Body of pancreas (tissue), 4 donors: ENCODE measurements around the gene OR6N1. TPM values are rescaled to one million over a fixed set of nuclear protein-coding genes. Genes with fewer than 3 reads are reported as not detected.

ENCODE experiments used
- ATAC-seq: fragments of 150-250 bp; one replicate; pipeline ENCODE4 v1.9.1; 2016
- DNase-seq, 4 donors: peaks; one replicate each; pipeline ENCODE4 v3.0.0-alpha.2; 2019
- H3K27ac ChIP-seq, 4 donors: fragments of 200-600 bp; sonication (generic); 1 replicate in 3 of 4; 2 replicates in 1 of 4; pipeline versions ENCODE4 v1.5.1 to v1.6.1; 2016 to 2019; ENCODE audit warnings: mild to moderate bottlenecking in 1 of 4, mixed read lengths in 1 of 4, moderate library complexity in 1 of 4
- H3K27me3 ChIP-seq, 2 donors: fragments of 200-600 bp; sonication (generic); one replicate each; pipeline ENCODE4 v1.6.0; 2016; ENCODE audit warnings: mild to moderate bottlenecking in 1 of 2
- H3K36me3 ChIP-seq, 2 donors: fragments of 200-600 bp; sonication (generic); replicated peaks in 1 of 2; 2 replicates each; pipeline ENCODE4 v1.5.1; 2016; ENCODE audit warnings: low read depth in 2 of 2; ENCODE audit not compliant: insufficient read depth in 1 of 2
- H3K4me1 ChIP-seq: fragments of 200-600 bp; sonication (generic); one replicate; pipeline ENCODE4 v1.6.0; 2016
- H3K4me3 ChIP-seq, 2 donors: fragments of 200-600 bp; sonication (generic); 1 replicate in 1 of 2; 2 replicates in 1 of 2; pipeline ENCODE4 v1.5.1; 2016 to 2019
- H3K9me3 ChIP-seq, 3 donors: fragments of 200-600 bp; sonication (generic); 1 replicate in 2 of 3; 2 replicates in 1 of 3; pipeline ENCODE4 v1.5.1; 2016
- CTCF ChIP-seq, 7 experiments: fragments of 450-650 bp in 4 of 7; fragments of 200-600 bp in 3 of 7; sonication (generic) in 3 of 7; IDR thresholded peaks; one replicate each; pipeline ENCODE4 v1.5.1; 2016 to 2019; ENCODE audit warnings: antibody characterized with exemption in 7 of 7
- POLR2A ChIP-seq, 3 donors: fragments of 450-650 bp; IDR thresholded peaks; one replicate each; pipeline ENCODE4 v1.6.1; 2016; ENCODE audit warnings: antibody characterized with exemption in 3 of 3, mild to moderate bottlenecking in 2 of 3
- WGBS, 2 donors: methylation state at CpG; one replicate each; pipeline ENCODE4 v1.1.5; 2017; 5-methylcytosine and 5-hydroxymethylcytosine counted together
- intact Hi-C: fragments of 100-400 bp; cut with DNase I; formaldehyde crosslinking; loops from one replicate; pipeline ENCODE4 v1.15.1; 2023
- total RNA-seq, 2 donors: library from RNA; depleted of rRNA; stranded (reverse); fragments of >200 nt; gene quantifications; one replicate each; pipeline ENCODE4 v1.1.0, GENCODE V29; 2016

OR6N1 gene
- total RNA-seq, 2 donors from 2014 or later = not detected

DNA sequence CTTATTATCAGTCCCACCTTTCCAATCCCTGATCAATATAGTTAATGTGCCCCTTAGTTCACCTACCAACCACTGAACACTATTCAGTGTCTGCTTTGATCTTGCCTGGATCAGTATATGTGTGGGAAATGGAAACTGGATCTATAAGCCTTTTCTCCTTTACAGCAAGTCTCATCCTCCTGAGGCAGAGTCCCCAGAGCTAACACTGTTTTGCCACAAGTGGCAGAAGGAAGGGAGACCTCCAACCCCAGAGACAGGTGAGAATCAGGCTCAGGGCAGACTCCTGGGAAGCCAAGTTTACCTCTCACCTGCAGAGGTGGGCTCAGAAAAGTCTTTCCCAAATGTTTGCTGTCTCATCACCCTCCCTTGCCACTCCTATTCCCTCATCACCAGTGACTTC, 9.1 kb upstream of the OR6N1 start, which contains the start of gene OR6N2:
Gene OR6N2, minus strand, starts transcription at position 101 of the 400 bp plus-strand sequence. CDS start 3,569 bp downstream, outside the sequence.
- H3K27me3 ChIP-seq = no peaks in the 10 kb centered on the region
- no peaks in the 10 kb centered on the region for H3K36me3 ChIP-seq
- intact Hi-C loops = no loop called here
- ATAC-seq (no peak), DNase-seq (no peak)
- no peak within 1 kb of the TSS for H3K27ac ChIP-seq
- no peaks in the 10 kb centered on the region for H3K4me1 ChIP-seq
- H3K4me3 ChIP-seq = no peak within 1 kb of the TSS
- no peaks in the 10 kb centered on the region for H3K9me3 ChIP-seq
- TF ChIP-seq CTCF (IDR thresholded peaks at IDR 0.05) = no peak
- TF ChIP-seq POLR2A (IDR thresholded peaks at IDR 0.05) = no peak

- TF ChIP-seq CTCF (IDR thresholded peaks at IDR 0.05) (no peak), POLR2A (IDR thresholded peaks at IDR 0.05) (no peak)
- intact Hi-C loops = no loop called here
- Histone ChIP-seq H3K4me1 (no peaks in the 10 kb centered on the region), H3K36me3 (no peaks in the 10 kb centered on the region), H3K27me3 (no peaks in the 10 kb centered on the region), H3K4me3 (no peak within 1 kb of the TSS), H3K9me3 (no peaks in the 10 kb centered on the region), H3K27ac (no peak within 1 kb of the TSS)
- no peak for DNase-seq
- WGBS, 2 donors = 53 to 59% methylated on average over 2 of the region's 2 CpGs
- ATAC-seq = no peak
Measured at GRCh38 chr1:158754420-158754819, 17.6 kb downstream of the OR6N1 start, which contains the start of gene OR6K6. Gene OR6K6, plus strand, starts transcription at chr1:158754720. Its CDS starts 168 bp downstream, at chr1:158754888.

DNA sequence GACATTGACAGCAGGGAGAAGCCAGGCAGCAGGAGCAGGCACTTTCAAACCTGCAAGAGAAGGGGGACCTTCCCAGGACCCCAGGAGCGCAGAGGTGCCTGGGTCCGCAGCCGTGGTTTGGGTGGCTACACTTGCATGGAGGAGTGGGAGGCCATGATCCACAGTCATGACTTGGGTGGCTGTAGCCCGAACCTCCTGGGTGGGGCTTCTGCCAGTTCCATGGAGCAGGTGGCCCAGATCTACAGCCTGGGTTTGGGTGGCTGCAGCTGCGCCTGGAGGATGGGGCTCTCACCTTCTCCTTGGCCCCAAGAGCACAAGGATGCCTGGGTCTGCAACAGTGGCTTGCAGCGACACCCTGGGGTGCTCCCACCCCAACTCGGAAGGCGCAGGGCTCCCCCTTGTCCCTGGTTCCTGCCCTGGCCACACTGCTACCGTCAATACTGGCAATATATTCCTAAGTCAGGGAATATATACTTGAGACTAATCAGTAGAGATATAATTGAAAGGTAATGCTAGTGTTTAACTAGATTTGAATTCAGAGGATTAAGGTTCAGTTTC, 19.8 kb downstream of the OR6N1 start:
- Histone ChIP-seq H3K36me3 (no peaks in the 10 kb centered on the region), H3K27ac (no peak overlapping the region), H3K4me1 (no peaks in the 10 kb centered on the region), H3K9me3 (no peaks in the 10 kb centered on the region), H3K4me3 (no peak overlapping the region), H3K27me3 (no peaks in the 10 kb centered on the region)
- intact Hi-C loops = no loop called here
- DNase-seq (no peak), ATAC-seq (no peak)
- WGBS, 2 donors = 67 to 85% methylated on average over 7 to 9 of the region's 9 CpGs
- TF ChIP-seq POLR2A (IDR thresholded peaks at IDR 0.05) (no peak), CTCF (IDR thresholded peaks at IDR 0.05) (no peak)

GRCh38 chr1:158735848-158736247, 36.1 kb downstream of the OR6N1 start:
- H3K27me3 ChIP-seq = no peaks in the 10 kb centered on the region
- TF ChIP-seq POLR2A (IDR thresholded peaks at IDR 0.05) = no peak
- TF ChIP-seq CTCF (IDR thresholded peaks at IDR 0.05) = no peak
- ATAC-seq (no peak), DNase-seq (no peak)
- H3K9me3 ChIP-seq = no peaks in the 10 kb centered on the region
- no peak overlapping the region for H3K27ac ChIP-seq
- H3K4me1 ChIP-seq = no peaks in the 10 kb centered on the region
- H3K36me3 ChIP-seq = no peaks in the 10 kb centered on the region
- intact Hi-C loops = no loop called here
- no peak overlapping the region for H3K4me3 ChIP-seq

DNA sequence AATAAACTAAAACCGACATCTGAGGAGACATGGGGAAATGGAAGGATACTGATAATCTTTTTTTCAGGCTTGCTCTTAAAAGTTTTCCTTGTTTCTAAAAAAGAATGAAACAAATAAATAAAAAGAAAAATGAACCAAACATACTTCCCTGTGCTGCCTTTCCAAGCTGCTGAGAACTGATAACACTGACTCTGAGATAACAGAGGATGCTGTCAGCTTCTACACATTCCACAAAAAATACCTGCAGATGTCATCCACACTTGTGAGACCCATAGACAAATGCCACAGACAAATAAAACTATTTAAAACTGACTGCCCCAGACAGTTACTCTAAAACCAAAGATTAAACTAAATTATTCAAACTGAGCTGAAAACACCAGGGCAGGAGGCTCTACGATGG, 39.5 kb downstream of the OR6N1 start:
- DNase-seq = no peak
- Histone ChIP-seq H3K36me3 (no peaks in the 10 kb centered on the region), H3K4me1 (no peaks in the 10 kb centered on the region), H3K9me3 (no peaks in the 10 kb centered on the region), H3K27ac (no peak overlapping the region), H3K4me3 (no peak overlapping the region), H3K27me3 (no peaks in the 10 kb centered on the region)
- intact Hi-C loops = no loop called here
- no peak for ATAC-seq
- TF ChIP-seq POLR2A (IDR thresholded peaks at IDR 0.05) (no peak), CTCF (IDR thresholded peaks at IDR 0.05) (no peak)
- 29 to 31% methylated on average over 2 of the region's 2 CpGs for WGBS, 2 donors
